HepG2 (cell line): ENCODE measurements around the gene SKIC2. TPM values are rescaled to one million over a fixed set of nuclear protein-coding genes. Genes with fewer than 3 reads are reported as not detected.
A peak's percentile ranks its signal among the peaks of the same experiment; 100 is the strongest.

Source experiments
- FIP1L1 ChIP-seq: fragments of 200-400 bp; formaldehyde crosslinking; IDR thresholded peaks from 2 replicates; pipeline ENCODE4 v1.6.1; 2018; ENCODE audit warnings: low read depth, mild to moderate bottlenecking, low read length, moderate library complexity, borderline replicate concordance; ENCODE audit not compliant: insufficient read depth
- KDM4B ChIP-seq: sonication (generic); formaldehyde crosslinking; IDR thresholded peaks from 2 replicates; pipeline ENCODE4 v1.4.0; 2020; ENCODE audit warnings: missing genetic modification reagents
- MAFF ChIP-seq: IDR thresholded peaks from 2 replicates; pipeline ENCODE4 v1.6.1; 2011; ENCODE audit warnings: low read depth, low read length, improper control_type of control experiment
- TOPORS ChIP-seq: sonication (generic); formaldehyde crosslinking; IDR thresholded peaks from 2 replicates; pipeline ENCODE4 v1.8.0; 2023; ENCODE audit warnings: mild to moderate bottlenecking, missing genetic modification reagents
- ZNF335 ChIP-seq: sonication (generic); formaldehyde crosslinking; IDR thresholded peaks from 2 replicates; pipeline ENCODE4 v1.4.0; 2020; ENCODE audit warnings: missing genetic modification reagents
- ZNF678 ChIP-seq: sonication (generic); formaldehyde crosslinking; IDR thresholded peaks from 2 replicates; pipeline ENCODE4 v1.4.0; 2020; ENCODE audit warnings: mild to moderate bottlenecking, missing genetic modification reagents
- polyA plus RNA-seq, 8 experiments: library from polyadenylated mRNA; depleted of rRNA in 3 of 8; stranded (reverse) in 7 of 8; unstranded in 1 of 8; fragments of >200 nt; fragmentation: Illumina TruSeq in 4 of 8; extraction: Trizol in 4 of 8; gene quantifications; 2 replicates each; pipeline versions ENCODE4 v1.2.1 to v1.2.3, GENCODE V29; 2011 to 2016; ENCODE audit warnings: low read depth in 4 of 8, missing spikeins in 1 of 8, mixed read lengths in 1 of 8; ENCODE audit not compliant: insufficient read depth in 1 of 8
- total RNA-seq, 5 experiments: library from RNA; depleted of rRNA; stranded (reverse); fragments of >200 nt; fragmentation: Illumina TruSeq; extraction: Trizol; gene quantifications; 2 replicates each; pipeline ENCODE4 v1.2.3, GENCODE V29; 2016; ENCODE audit warnings: low read depth in 1 of 5
- TF ChIP-seq, protein P1 (sequence below): sonication (generic); formaldehyde crosslinking; IDR thresholded peaks from 2 replicates; pipeline ENCODE4 v1.5.1; 2020; ENCODE audit warnings: mild to moderate bottlenecking, missing genetic modification reagents, borderline replicate concordance
- TF ChIP-seq, protein P2 (sequence below): IDR thresholded peaks from 2 replicates; pipeline ENCODE4 v1.6.1; 2016; ENCODE audit warnings: control low read depth
- TF ChIP-seq, protein P3 (sequence below): sonication (generic); formaldehyde crosslinking; IDR thresholded peaks from 2 replicates; pipeline ENCODE4 v1.8.1; 2022; ENCODE audit warnings: low read depth, mild to moderate bottlenecking, missing genetic modification reagents
- TF ChIP-seq, protein P4 (sequence below): sonication (generic); formaldehyde crosslinking; IDR thresholded peaks from 2 replicates; pipeline ENCODE4 v1.5.1; 2020; ENCODE audit warnings: mild to moderate bottlenecking, missing genetic modification reagents
- TF ChIP-seq, protein P5 (sequence below): sonication (generic); formaldehyde crosslinking; IDR thresholded peaks from 2 replicates; pipeline ENCODE4 v1.8.0; 2022; ENCODE audit warnings: missing genetic modification reagents, mild to moderate bottlenecking, moderate library complexity, borderline replicate concordance
- TF ChIP-seq, protein P6 (sequence below): sonication (generic); formaldehyde crosslinking; IDR thresholded peaks from 2 replicates; pipeline ENCODE4 v1.9.0; 2021; ENCODE audit warnings: missing genetic modification reagents, borderline replicate concordance

SKIC2 gene
- total and polyA plus RNA-seq, 2 of the 13 experiments (the other 11 are each of a cell fraction or from before 2014, with no cell fraction given) = 67.1 to 68.4 TPM

DNA sequence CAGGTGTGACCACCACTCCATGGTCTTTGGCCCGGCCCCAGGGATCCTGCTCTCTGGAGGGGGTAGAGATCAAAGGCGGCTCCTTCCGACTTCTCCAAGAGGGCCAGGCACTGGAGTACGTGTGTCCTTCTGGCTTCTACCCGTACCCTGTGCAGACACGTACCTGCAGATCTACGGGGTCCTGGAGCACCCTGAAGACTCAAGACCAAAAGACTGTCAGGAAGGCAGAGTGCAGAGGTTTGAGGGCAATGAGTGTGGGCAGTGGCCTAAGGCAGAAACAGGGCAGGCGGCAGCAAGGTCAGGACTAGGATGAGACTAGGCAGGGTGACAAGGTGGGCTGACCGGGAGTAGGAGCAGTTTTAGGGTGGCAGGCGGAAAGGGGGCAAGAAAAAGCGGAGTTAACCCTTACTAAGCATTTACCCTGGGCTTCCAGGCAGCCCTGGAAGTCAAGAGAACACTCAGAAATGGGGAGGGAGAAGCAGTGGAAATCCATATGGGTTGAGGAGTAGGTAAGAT is 12.5 kb upstream of the SKIC2 start (continued):
- TF ChIP-seq, protein P1, sequence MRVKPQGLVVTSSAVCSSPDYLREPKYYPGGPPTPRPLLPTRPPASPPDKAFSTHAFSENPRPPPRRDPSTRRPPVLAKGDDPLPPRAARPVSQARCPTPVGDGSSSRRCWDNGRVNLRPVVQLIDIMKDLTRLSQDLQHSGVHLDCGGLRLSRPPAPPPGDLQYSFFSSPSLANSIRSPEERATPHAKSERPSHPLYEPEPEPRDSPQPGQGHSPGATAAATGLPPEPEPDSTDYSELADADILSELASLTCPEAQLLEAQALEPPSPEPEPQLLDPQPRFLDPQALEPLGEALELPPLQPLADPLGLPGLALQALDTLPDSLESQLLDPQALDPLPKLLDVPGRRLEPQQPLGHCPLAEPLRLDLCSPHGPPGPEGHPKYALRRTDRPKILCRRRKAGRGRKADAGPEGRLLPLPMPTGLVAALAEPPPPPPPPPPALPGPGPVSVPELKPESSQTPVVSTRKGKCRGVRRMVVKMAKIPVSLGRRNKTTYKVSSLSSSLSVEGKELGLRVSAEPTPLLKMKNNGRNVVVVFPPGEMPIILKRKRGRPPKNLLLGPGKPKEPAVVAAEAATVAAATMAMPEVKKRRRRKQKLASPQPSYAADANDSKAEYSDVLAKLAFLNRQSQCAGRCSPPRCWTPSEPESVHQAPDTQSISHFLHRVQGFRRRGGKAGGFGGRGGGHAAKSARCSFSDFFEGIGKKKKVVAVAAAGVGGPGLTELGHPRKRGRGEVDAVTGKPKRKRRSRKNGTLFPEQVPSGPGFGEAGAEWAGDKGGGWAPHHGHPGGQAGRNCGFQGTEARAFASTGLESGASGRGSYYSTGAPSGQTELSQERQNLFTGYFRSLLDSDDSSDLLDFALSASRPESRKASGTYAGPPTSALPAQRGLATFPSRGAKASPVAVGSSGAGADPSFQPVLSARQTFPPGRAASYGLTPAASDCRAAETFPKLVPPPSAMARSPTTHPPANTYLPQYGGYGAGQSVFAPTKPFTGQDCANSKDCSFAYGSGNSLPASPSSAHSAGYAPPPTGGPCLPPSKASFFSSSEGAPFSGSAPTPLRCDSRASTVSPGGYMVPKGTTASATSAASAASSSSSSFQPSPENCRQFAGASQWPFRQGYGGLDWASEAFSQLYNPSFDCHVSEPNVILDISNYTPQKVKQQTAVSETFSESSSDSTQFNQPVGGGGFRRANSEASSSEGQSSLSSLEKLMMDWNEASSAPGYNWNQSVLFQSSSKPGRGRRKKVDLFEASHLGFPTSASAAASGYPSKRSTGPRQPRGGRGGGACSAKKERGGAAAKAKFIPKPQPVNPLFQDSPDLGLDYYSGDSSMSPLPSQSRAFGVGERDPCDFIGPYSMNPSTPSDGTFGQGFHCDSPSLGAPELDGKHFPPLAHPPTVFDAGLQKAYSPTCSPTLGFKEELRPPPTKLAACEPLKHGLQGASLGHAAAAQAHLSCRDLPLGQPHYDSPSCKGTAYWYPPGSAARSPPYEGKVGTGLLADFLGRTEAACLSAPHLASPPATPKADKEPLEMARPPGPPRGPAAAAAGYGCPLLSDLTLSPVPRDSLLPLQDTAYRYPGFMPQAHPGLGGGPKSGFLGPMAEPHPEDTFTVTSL = no peak
- TF ChIP-seq KDM4B (CRISPR knock-in tag) (no peak), ZNF335 (CRISPR knock-in tag) (no peak), FIP1L1 (no peak), TOPORS (CRISPR knock-in tag) (no peak), MAFF (0 out of 2 replicates have a peak, but pooled peaks have one; percentile 3), ZNF678 (CRISPR knock-in tag) (no peak)
- TF ChIP-seq, protein P2, sequence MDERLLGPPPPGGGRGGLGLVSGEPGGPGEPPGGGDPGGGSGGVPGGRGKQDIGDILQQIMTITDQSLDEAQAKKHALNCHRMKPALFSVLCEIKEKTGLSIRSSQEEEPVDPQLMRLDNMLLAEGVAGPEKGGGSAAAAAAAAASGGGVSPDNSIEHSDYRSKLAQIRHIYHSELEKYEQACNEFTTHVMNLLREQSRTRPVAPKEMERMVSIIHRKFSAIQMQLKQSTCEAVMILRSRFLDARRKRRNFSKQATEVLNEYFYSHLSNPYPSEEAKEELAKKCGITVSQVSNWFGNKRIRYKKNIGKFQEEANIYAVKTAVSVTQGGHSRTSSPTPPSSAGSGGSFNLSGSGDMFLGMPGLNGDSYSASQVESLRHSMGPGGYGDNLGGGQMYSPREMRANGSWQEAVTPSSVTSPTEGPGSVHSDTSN = no peak
- TF ChIP-seq, protein P3, sequence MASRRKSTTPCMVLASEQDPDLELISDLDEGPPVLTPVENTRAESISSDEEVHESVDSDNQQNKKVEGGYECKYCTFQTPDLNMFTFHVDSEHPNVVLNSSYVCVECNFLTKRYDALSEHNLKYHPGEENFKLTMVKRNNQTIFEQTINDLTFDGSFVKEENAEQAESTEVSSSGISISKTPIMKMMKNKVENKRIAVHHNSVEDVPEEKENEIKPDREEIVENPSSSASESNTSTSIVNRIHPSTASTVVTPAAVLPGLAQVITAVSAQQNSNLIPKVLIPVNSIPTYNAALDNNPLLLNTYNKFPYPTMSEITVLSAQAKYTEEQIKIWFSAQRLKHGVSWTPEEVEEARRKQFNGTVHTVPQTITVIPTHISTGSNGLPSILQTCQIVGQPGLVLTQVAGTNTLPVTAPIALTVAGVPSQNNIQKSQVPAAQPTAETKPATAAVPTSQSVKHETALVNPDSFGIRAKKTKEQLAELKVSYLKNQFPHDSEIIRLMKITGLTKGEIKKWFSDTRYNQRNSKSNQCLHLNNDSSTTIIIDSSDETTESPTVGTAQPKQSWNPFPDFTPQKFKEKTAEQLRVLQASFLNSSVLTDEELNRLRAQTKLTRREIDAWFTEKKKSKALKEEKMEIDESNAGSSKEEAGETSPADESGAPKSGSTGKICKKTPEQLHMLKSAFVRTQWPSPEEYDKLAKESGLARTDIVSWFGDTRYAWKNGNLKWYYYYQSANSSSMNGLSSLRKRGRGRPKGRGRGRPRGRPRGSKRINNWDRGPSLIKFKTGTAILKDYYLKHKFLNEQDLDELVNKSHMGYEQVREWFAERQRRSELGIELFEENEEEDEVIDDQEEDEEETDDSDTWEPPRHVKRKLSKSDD = no peak
- TF ChIP-seq, protein P4, sequence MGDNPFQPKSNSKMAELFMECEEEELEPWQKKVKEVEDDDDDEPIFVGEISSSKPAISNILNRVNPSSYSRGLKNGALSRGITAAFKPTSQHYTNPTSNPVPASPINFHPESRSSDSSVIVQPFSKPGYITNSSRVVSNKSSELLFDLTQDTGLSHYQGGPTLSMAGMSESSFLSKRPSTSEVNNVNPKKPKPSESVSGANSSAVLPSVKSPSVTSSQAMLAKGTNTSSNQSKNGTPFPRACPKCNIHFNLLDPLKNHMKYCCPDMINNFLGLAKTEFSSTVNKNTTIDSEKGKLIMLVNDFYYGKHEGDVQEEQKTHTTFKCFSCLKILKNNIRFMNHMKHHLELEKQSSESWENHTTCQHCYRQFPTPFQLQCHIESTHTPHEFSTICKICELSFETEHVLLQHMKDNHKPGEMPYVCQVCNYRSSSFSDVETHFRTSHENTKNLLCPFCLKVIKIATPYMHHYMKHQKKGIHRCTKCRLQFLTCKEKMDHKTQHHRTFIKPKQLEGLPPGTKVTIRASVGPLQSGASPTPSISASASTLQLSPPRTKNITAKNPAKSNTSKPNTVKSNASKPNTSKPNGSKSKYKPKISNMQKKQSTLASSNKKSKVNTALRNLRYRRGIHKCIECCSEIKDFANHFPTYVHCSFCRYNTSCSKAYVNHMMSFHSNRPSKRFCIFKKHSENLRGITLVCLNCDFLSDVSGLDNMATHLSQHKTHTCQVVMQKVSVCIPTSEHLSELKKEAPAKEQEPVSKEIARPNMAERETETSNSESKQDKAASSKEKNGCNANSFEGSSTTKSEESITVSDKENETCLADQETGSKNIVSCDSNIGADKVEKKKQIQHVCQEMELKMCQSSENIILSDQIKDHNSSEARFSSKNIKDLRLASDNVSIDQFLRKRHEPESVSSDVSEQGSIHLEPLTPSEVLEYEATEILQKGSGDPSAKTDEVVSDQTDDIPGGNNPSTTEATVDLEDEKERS = no peak
- TF ChIP-seq, protein P5, sequence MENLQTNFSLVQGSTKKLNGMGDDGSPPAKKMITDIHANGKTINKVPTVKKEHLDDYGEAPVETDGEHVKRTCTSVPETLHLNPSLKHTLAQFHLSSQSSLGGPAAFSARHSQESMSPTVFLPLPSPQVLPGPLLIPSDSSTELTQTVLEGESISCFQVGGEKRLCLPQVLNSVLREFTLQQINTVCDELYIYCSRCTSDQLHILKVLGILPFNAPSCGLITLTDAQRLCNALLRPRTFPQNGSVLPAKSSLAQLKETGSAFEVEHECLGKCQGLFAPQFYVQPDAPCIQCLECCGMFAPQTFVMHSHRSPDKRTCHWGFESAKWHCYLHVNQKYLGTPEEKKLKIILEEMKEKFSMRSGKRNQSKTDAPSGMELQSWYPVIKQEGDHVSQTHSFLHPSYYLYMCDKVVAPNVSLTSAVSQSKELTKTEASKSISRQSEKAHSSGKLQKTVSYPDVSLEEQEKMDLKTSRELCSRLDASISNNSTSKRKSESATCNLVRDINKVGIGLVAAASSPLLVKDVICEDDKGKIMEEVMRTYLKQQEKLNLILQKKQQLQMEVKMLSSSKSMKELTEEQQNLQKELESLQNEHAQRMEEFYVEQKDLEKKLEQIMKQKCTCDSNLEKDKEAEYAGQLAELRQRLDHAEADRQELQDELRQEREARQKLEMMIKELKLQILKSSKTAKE (CRISPR knock-in tag) = no peak
- TF ChIP-seq, protein P6, sequence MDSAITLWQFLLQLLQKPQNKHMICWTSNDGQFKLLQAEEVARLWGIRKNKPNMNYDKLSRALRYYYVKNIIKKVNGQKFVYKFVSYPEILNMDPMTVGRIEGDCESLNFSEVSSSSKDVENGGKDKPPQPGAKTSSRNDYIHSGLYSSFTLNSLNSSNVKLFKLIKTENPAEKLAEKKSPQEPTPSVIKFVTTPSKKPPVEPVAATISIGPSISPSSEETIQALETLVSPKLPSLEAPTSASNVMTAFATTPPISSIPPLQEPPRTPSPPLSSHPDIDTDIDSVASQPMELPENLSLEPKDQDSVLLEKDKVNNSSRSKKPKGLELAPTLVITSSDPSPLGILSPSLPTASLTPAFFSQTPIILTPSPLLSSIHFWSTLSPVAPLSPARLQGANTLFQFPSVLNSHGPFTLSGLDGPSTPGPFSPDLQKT (CRISPR knock-in tag) = no peak
